WTC11 (cell line): ENCODE results near the gene CCDC17. TPM values are rescaled to one million over a fixed set of nuclear protein-coding genes. Genes with fewer than 3 reads are reported as not detected.

Source experiments
- ATAC-seq: fragments of 200-7000 bp; cut with Tn5 transposase; 2 replicates; pipeline ENCODE4 v1.10.0; 2021; ENCODE audit warnings: mild to moderate bottlenecking, moderate library complexity
- CTCF ChIA-PET: fragments of 300-600 bp; sonication (Branson Sonifier 250); formaldehyde crosslinking; loops from one replicate; lab custom pipeline; 2021; ENCODE audit warnings: antibody characterized with exemption; lab: Charles Lee
- POLR2A ChIA-PET: fragments of 350-600 bp; sonication (Branson Sonifier 250); formaldehyde crosslinking; loops from one replicate; lab custom pipeline; 2021; ENCODE audit warnings: antibody characterized with exemption; lab: Charles Lee
- DNase-seq: peaks from one replicate; pipeline ENCODE4 v3.0.0; 2021; ENCODE audit warnings: low spot score
- H3K27ac Mint-ChIP-seq: 2 replicates; pipeline ENCODE4 v1.8.0; 2021; ENCODE audit warnings: mixed read lengths
- H3K27me3 Mint-ChIP-seq: 2 replicates; pipeline ENCODE4 v1.8.0; 2021; ENCODE audit warnings: low read depth, mild to moderate bottlenecking, moderate library complexity, mixed read lengths
- H3K36me3 Mint-ChIP-seq: 2 replicates; pipeline ENCODE4 v1.8.0; 2021; ENCODE audit warnings: mixed read lengths
- H3K4me1 Mint-ChIP-seq: 2 replicates; pipeline ENCODE4 v1.8.0; 2022; ENCODE audit warnings: mixed read lengths
- H3K4me3 Mint-ChIP-seq: 2 replicates; pipeline ENCODE4 v1.8.0; 2021; ENCODE audit warnings: mild to moderate bottlenecking, moderate library complexity, mixed read lengths
- H3K9me3 Mint-ChIP-seq: 2 replicates; pipeline ENCODE4 v1.8.0; 2021; ENCODE audit warnings: mixed read lengths
- ATF1 ChIP-seq: sonication (generic); formaldehyde crosslinking; IDR thresholded peaks from 2 replicates; pipeline ENCODE4 v1.8.1; 2023; ENCODE audit warnings: mild to moderate bottlenecking, moderate library complexity, missing genetic modification reagents
- ATF3 ChIP-seq: sonication (generic); formaldehyde crosslinking; conservative IDR thresholded peaks from 2 replicates; pipeline ENCODE4 v1.8.1; 2022; ENCODE audit warnings: mild to moderate bottlenecking, missing genetic modification reagents
- CBFB ChIP-seq: sonication (generic); formaldehyde crosslinking; IDR thresholded peaks from 2 replicates; pipeline ENCODE4 v1.8.1; 2022; ENCODE audit warnings: mild to moderate bottlenecking, low read depth, missing genetic modification reagents
- E2F1 ChIP-seq: sonication (generic); formaldehyde crosslinking; IDR thresholded peaks from 2 replicates; pipeline ENCODE4 v1.8.0; 2022; ENCODE audit warnings: mild to moderate bottlenecking, missing genetic modification reagents
- E2F4 ChIP-seq: sonication (generic); formaldehyde crosslinking; IDR thresholded peaks from 2 replicates; pipeline ENCODE4 v1.8.1; 2022; ENCODE audit warnings: low read depth, mild to moderate bottlenecking, moderate library complexity, missing genetic modification reagents, borderline replicate concordance
- E2F5 ChIP-seq: sonication (generic); formaldehyde crosslinking; IDR thresholded peaks from 2 replicates; pipeline ENCODE4 v1.8.1; 2022; ENCODE audit warnings: mild to moderate bottlenecking, moderate library complexity, missing genetic modification reagents
- ESRRA ChIP-seq: sonication (generic); formaldehyde crosslinking; IDR thresholded peaks from 2 replicates; pipeline ENCODE4 v1.8.1; 2022; ENCODE audit warnings: mild to moderate bottlenecking, missing genetic modification reagents, borderline replicate concordance
- HMGA2 ChIP-seq: fragments of 250-450 bp; sonication (Bioruptor Pico); IDR thresholded peaks from 2 replicates; pipeline ENCODE4 v1.4.0; 2021; ENCODE audit warnings: mild to moderate bottlenecking, moderate library complexity
- HMGXB4 ChIP-seq: sonication (generic); formaldehyde crosslinking; IDR thresholded peaks from 2 replicates; pipeline ENCODE4 v1.8.1; 2023; ENCODE audit warnings: mild to moderate bottlenecking, moderate library complexity, missing genetic modification reagents
- IRF2 ChIP-seq: sonication (generic); formaldehyde crosslinking; IDR thresholded peaks from 2 replicates; pipeline ENCODE4 v1.8.0; 2022; ENCODE audit warnings: low read depth, missing genetic modification reagents, borderline replicate concordance
- NFATC4 ChIP-seq: fragments of 250-450 bp; sonication (Bioruptor Pico); IDR thresholded peaks from 2 replicates; pipeline ENCODE4 v1.9.0; 2021; ENCODE audit warnings: mild to moderate bottlenecking
- NR2C2 ChIP-seq: sonication (generic); formaldehyde crosslinking; IDR thresholded peaks from 2 replicates; pipeline ENCODE4 v1.8.0; 2022; ENCODE audit warnings: mild to moderate bottlenecking, missing genetic modification reagents
- PREB ChIP-seq: sonication (generic); formaldehyde crosslinking; IDR thresholded peaks from 2 replicates; pipeline ENCODE4 v1.8.1; 2022; ENCODE audit warnings: mild to moderate bottlenecking, missing genetic modification reagents, moderate library complexity, borderline replicate concordance
- PRRX2 ChIP-seq: fragments of 250-450 bp; sonication (Bioruptor Pico); IDR thresholded peaks from 2 replicates; pipeline ENCODE4 v1.8.0; 2021; ENCODE audit warnings: mild to moderate bottlenecking
- RORB ChIP-seq: fragments of 250-450 bp; sonication (Bioruptor Pico); IDR thresholded peaks from 2 replicates; pipeline ENCODE4 v1.9.0; 2021; ENCODE audit warnings: mild to moderate bottlenecking
- SMAD3 ChIP-seq: sonication (generic); formaldehyde crosslinking; IDR thresholded peaks from 2 replicates; pipeline ENCODE4 v1.8.0; 2022; ENCODE audit warnings: missing genetic modification reagents, mild to moderate bottlenecking, borderline replicate concordance
- TP53 ChIP-seq: sonication (generic); formaldehyde crosslinking; IDR thresholded peaks from 2 replicates; pipeline ENCODE4 v1.8.1; 2023; ENCODE audit warnings: mild to moderate bottlenecking, missing genetic modification reagents
- ZNF138 ChIP-seq: sonication (generic); formaldehyde crosslinking; conservative IDR thresholded peaks from 2 replicates; pipeline ENCODE4 v1.8.1; 2022; ENCODE audit warnings: mild to moderate bottlenecking, moderate library complexity, missing genetic modification reagents
- ZNF219 ChIP-seq: sonication (generic); formaldehyde crosslinking; IDR thresholded peaks from 2 replicates; pipeline ENCODE4 v1.8.0; 2023; ENCODE audit warnings: missing genetic modification reagents, mild to moderate bottlenecking, borderline replicate concordance
- ZNF396 ChIP-seq: fragments of 250-450 bp; sonication (Bioruptor Pico); IDR thresholded peaks from 2 replicates; pipeline ENCODE4 v1.8.0; 2021; ENCODE audit warnings: mild to moderate bottlenecking, moderate library complexity, borderline replicate concordance
- total RNA-seq: library from RNA; stranded (reverse); gene quantifications from 3 replicates; pipeline ENCODE4 v1.2.3, GENCODE V29; 2021

CCDC17 gene
- total RNA-seq, 1 experiment from 2014 or later: 3.5 TPM

- ATAC-seq (peak; percentile 29), DNase-seq (peak; percentile 45)
- H3K27ac Mint-ChIP-seq: peak overlapping the region; percentile 58
- H3K4me1 Mint-ChIP-seq: peaks cover 4% of the 10 kb centered on the region; the same call in 1 of the 2 replicates
- H3K4me3 Mint-ChIP-seq: no peak overlapping the region
- TF ChIP-seq HMGXB4 (CRISPR knock-in tag): 0 out of 2 replicates have a peak, but pooled peaks have one; percentile 46
- no peak for TF ChIP-seq ATF1 (CRISPR knock-in tag)
- 0 out of 2 replicates have a peak, but pooled peaks have one; percentile 1 for TF ChIP-seq ESRRA (CRISPR knock-in tag)
- peaks cover 29% of the 10 kb centered on the region for H3K36me3 Mint-ChIP-seq
- ChIA-PET CTCF (interaction anchor here (0.8 to 1.1 kb wide), 3 partner anchors 259 to 622 kb away, joined by 3 to 4 read pairs (median 4); no protein-coding TSS in a partner anchor), POLR2A (interaction anchor here (0.8 kb wide), 1 partner anchor 283 kb away, joined by 3 read pairs; the partner anchor contains the start of genes MUTYH and TOE1)
- no peaks in the 10 kb centered on the region for H3K9me3 Mint-ChIP-seq
- no peaks in the 10 kb centered on the region for H3K27me3 Mint-ChIP-seq
Observed at GRCh38 chr1:45622524-45623394, 1.1 kb downstream of the CCDC17 start.

- no peak overlapping the region for H3K4me3 Mint-ChIP-seq
- TF ChIP-seq ZNF138 (no peak), E2F1 (CRISPR knock-in tag) (no peak)
- no peaks in the 10 kb centered on the region for H3K9me3 Mint-ChIP-seq
- CTCF ChIA-PET: interaction anchor here (0.8 to 1.1 kb wide), 3 partner anchors 260 to 623 kb away, joined by 3 to 4 read pairs (median 4); no protein-coding TSS in a partner anchor
- ATAC-seq (no peak), DNase-seq (no peak)
- POLR2A ChIA-PET: interaction anchor here (0.8 kb wide), 2 partner anchors 37 to 282 kb away, joined by 3 read pairs; partner anchors contain the start of genes MUTYH and TOE1
- H3K27ac Mint-ChIP-seq: no peak overlapping the region
- peaks cover 4% of the 10 kb centered on the region; the same call in 1 of the 2 replicates for H3K4me1 Mint-ChIP-seq
- H3K36me3 Mint-ChIP-seq: peaks cover 29% of the 10 kb centered on the region
- no peaks in the 10 kb centered on the region for H3K27me3 Mint-ChIP-seq
Observed at GRCh38 chr1:45621895-45622523, 1.8 kb downstream of the CCDC17 start.

- Mint-ChIP-seq H3K4me1 (peaks cover 4% of the 10 kb centered on the region; the same call in 1 of the 2 replicates), H3K9me3 (no peaks in the 10 kb centered on the region), H3K36me3 (peaks cover 31% of the 10 kb centered on the region), H3K4me3 (no peak overlapping the region), H3K27ac (0 out of 2 replicates have a peak overlapping the region, but pooled peaks have one; percentile 27)
- DNase-seq: no peak
- POLR2A ChIA-PET: interaction anchor here (0.8 kb wide), 1 partner anchor 37 kb away, joined by 3 read pairs; no protein-coding TSS in a partner anchor
- TF ChIP-seq E2F4 (CRISPR knock-in tag): no peak
- no peak for TF ChIP-seq IRF2 (CRISPR knock-in tag)
- no peak for TF ChIP-seq ZNF219 (CRISPR knock-in tag)
- no peak for TF ChIP-seq ATF3 (CRISPR knock-in tag)
- no peak for TF ChIP-seq PRRX2
- TF ChIP-seq RORB (CRISPR knock-in tag): no peak
- no peak for TF ChIP-seq ZNF396 (CRISPR knock-in tag)
- TF ChIP-seq HMGA2 (CRISPR knock-in tag): no peak
- no peak for TF ChIP-seq E2F5 (CRISPR knock-in tag)
- no peak for TF ChIP-seq PREB (CRISPR knock-in tag)
- TF ChIP-seq NFATC4 (CRISPR knock-in tag): no peak
- no peak for TF ChIP-seq TP53 (CRISPR knock-in tag)
- no peak for TF ChIP-seq ESRRA (CRISPR knock-in tag)
- TF ChIP-seq SMAD3: no peak
- TF ChIP-seq CBFB: no peak
- no peak for TF ChIP-seq NR2C2
- TF ChIP-seq, all 79 proteins: peak for 0
- CTCF ChIA-PET: interaction anchor here (0.8 to 1.2 kb wide), 2 partner anchors 261 to 603 kb away, joined by 3 read pairs; no protein-coding TSS in a partner anchor
- ATAC-seq: no peak
- H3K27me3 Mint-ChIP-seq: no peaks in the 10 kb centered on the region
Observed at GRCh38 chr1:45621501-45621836, 2.4 kb downstream of the CCDC17 start.
